Measurements from ENCODE around the gene ZNF79. TPM values are rescaled to one million over a fixed set of nuclear protein-coding genes. Genes with fewer than 3 reads are reported as not detected.
"Not testable (repeated sequence)": the region's sequence is repeated elsewhere in the genome, so short reads cannot be mapped to it uniquely, and the experiment has no call there.

Gene ZNF79
- total RNA-seq, 2 experiments from 2014 or later: 11.3 to 12.1 TPM

- DNase-seq (no peak), ATAC-seq (no peak)
- Mint-ChIP-seq H3K4me1 (ENCODE audit: low read depth) (no peaks in the 10 kb centered on the region), H3K27me3 (ENCODE audit: low read depth) (no peaks in the 10 kb centered on the region), H3K9me3 (ENCODE audit: insufficient read depth) (no peaks in the 10 kb centered on the region), H3K27ac (no peak overlapping the region), H3K36me3 (ENCODE audit: low read depth) (peaks cover 33% of the 10 kb centered on the region), H3K4me3 (no peak overlapping the region)
- ChIA-PET CTCF (interaction anchor here (1.3 kb wide), 1 partner anchor 9 kb away, joined by 3 read pairs; no protein-coding TSS in a partner anchor), POLR2A (no interaction called here)
These were observed 39.7 kb downstream of the ZNF79 start for GRCh38 chr9:127463911-127464310.

GRCh38 chr9:127466407-127466917, 42.3 kb downstream of the ZNF79 start:
- H3K4me1 Mint-ChIP-seq (ENCODE audit: low read depth); DNase-seq; CTCF ChIA-PET; H3K9me3 Mint-ChIP-seq (ENCODE audit: insufficient read depth); H3K4me3 Mint-ChIP-seq; ATAC-seq; H3K27me3 Mint-ChIP-seq (ENCODE audit: low read depth); H3K27ac Mint-ChIP-seq: not testable (repeated sequence)
- H3K36me3 Mint-ChIP-seq (ENCODE audit: low read depth): peaks cover 36% of the 10 kb centered on the region
- POLR2A ChIA-PET: interaction anchor here (0.6 to 1.3 kb wide), 2 partner anchors 15 to 760 kb away, joined by 3 read pairs; partner anchors contain the start of gene LRSAM1

GRCh38 chr9:127467621-127468020, 43.4 kb downstream of the ZNF79 start:
- DNase-seq: no peak
- H3K4me1 Mint-ChIP-seq (ENCODE audit: low read depth): no peaks in the 10 kb centered on the region
- H3K27me3 Mint-ChIP-seq (ENCODE audit: low read depth): no peaks in the 10 kb centered on the region
- no peaks in the 10 kb centered on the region for H3K9me3 Mint-ChIP-seq (ENCODE audit: insufficient read depth)
- peaks cover 26% of the 10 kb centered on the region for H3K36me3 Mint-ChIP-seq (ENCODE audit: low read depth)
- ChIA-PET POLR2A (interaction anchor here (1.5 kb wide), 1 partner anchor 16 kb away, joined by 7 read pairs; the partner anchor contains the start of genes LRSAM1 and RPL12), CTCF (interaction anchor here (1.1 kb wide), 1 partner anchor 17 kb away, joined by 3 read pairs; the partner anchor contains the start of genes LRSAM1 and RPL12)
- no peak overlapping the region for H3K4me3 Mint-ChIP-seq
- H3K27ac Mint-ChIP-seq: no peak overlapping the region
- no peak for ATAC-seq

DNA sequence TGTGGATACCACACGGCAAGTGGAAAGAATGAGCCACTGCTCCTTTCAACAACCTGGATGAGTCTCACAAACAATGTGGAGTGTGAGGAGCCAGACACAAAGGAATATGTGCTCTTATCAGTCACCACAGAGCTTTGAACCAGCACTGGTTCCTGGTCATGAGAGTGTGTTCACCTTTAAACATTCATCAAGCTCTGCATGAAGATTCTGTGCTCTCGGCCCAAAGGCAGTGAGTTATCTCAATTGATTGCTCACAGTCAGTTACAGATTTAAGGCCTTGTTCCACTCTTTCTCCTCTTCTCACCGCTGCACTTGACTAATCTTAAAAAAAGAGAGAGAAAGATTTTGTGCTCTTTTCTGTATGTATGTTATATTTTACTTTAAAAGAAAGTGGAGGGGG, 46.5 kb downstream of the ZNF79 start:
- CTCF ChIA-PET: no interaction called here
- H3K36me3 Mint-ChIP-seq (ENCODE audit: low read depth): peaks cover 17% of the 10 kb centered on the region
- ATAC-seq (no peak), DNase-seq (no peak)
- no peaks in the 10 kb centered on the region for H3K27me3 Mint-ChIP-seq (ENCODE audit: low read depth)
- H3K27ac Mint-ChIP-seq: no peak overlapping the region
- no peaks in the 10 kb centered on the region for H3K4me1 Mint-ChIP-seq (ENCODE audit: low read depth)
- no peaks in the 10 kb centered on the region for H3K9me3 Mint-ChIP-seq (ENCODE audit: insufficient read depth)
- H3K4me3 Mint-ChIP-seq: no peak overlapping the region
- POLR2A ChIA-PET: interaction anchor here (0.6 to 0.8 kb wide), 2 partner anchors 19 to 215 kb away, joined by 3 read pairs; partner anchors contain the start of genes LRSAM1 and RPL12

GRCh38 chr9:127473501-127473900, 49.3 kb downstream of the ZNF79 start:
- H3K9me3 Mint-ChIP-seq (ENCODE audit: insufficient read depth): no peaks in the 10 kb centered on the region
- DNase-seq: no peak
- CTCF ChIA-PET: interaction anchor here (1.2 kb wide), 1 partner anchor 448 kb away, joined by 3 read pairs; no protein-coding TSS in a partner anchor
- peaks cover 11% of the 10 kb centered on the region for H3K36me3 Mint-ChIP-seq (ENCODE audit: low read depth)
- no peak for ATAC-seq
- POLR2A ChIA-PET: no interaction called here
- no peak overlapping the region for H3K4me3 Mint-ChIP-seq
- H3K4me1 Mint-ChIP-seq (ENCODE audit: low read depth): no peaks in the 10 kb centered on the region
- H3K27me3 Mint-ChIP-seq (ENCODE audit: low read depth): no peaks in the 10 kb centered on the region
- no peak overlapping the region for H3K27ac Mint-ChIP-seq

GRCh38 chr9:127473932-127474331, 49.8 kb downstream of the ZNF79 start:
- ATAC-seq (no peak), DNase-seq (no peak)
- ChIA-PET POLR2A (interaction anchor here (1.4 kb wide), 1 partner anchor 22 kb away, joined by 3 read pairs; the partner anchor contains the start of gene LRSAM1), CTCF (interaction anchor here (1.2 kb wide), 1 partner anchor 447 kb away, joined by 3 read pairs; no protein-coding TSS in a partner anchor)
- no peaks in the 10 kb centered on the region for H3K4me1 Mint-ChIP-seq (ENCODE audit: low read depth)
- no peaks in the 10 kb centered on the region for H3K27me3 Mint-ChIP-seq (ENCODE audit: low read depth)
- no peaks in the 10 kb centered on the region for H3K9me3 Mint-ChIP-seq (ENCODE audit: insufficient read depth)
- H3K4me3 Mint-ChIP-seq: no peak overlapping the region
- H3K27ac Mint-ChIP-seq: no peak overlapping the region
- peaks cover 11% of the 10 kb centered on the region for H3K36me3 Mint-ChIP-seq (ENCODE audit: low read depth)

GRCh38 chr9:127474592-127474991, 50.4 kb downstream of the ZNF79 start:
- H3K9me3 Mint-ChIP-seq (ENCODE audit: insufficient read depth): no peaks in the 10 kb centered on the region
- ChIA-PET POLR2A (interaction anchor here (1.4 kb wide), 1 partner anchor 23 kb away, joined by 3 read pairs; the partner anchor contains the start of gene LRSAM1), CTCF (interaction anchor here (1.2 kb wide), 1 partner anchor 447 kb away, joined by 3 read pairs; no protein-coding TSS in a partner anchor)
- no peaks in the 10 kb centered on the region for H3K4me1 Mint-ChIP-seq (ENCODE audit: low read depth)
- H3K27ac Mint-ChIP-seq: no peak overlapping the region
- DNase-seq (no peak), ATAC-seq (no peak)
- peaks cover 9% of the 10 kb centered on the region for H3K36me3 Mint-ChIP-seq (ENCODE audit: low read depth)
- H3K4me3 Mint-ChIP-seq: no peak overlapping the region
- no peaks in the 10 kb centered on the region for H3K27me3 Mint-ChIP-seq (ENCODE audit: low read depth)

DNA sequence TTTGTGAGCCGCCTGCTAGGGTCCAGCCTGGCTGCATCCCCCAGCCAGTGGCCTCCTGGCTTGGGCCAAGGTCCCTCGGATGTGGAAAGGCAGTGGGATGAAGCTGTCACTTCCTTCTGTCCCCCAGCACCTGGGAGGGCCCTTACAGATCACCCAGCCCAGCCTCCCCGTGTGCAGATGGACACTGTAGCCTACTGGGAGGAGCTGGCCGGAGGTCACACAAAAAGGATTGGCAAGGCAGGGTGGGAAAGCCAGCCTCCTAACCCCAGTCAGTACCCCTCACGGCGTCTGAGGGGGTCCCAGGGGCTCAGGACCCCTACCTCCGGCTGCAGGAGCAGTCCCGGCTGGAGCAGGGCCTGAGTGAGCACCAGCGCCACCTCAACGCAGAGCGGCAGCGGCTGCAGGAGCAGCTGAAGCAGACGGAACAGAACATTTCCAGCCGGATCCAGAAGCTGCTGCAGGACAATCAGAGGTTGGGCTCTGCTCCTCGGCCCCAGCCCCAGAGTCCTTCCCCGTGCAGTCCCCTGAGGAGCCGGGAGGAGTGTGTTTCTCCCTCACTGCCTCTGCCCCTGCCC, 55.4 kb downstream of the ZNF79 start:
- Mint-ChIP-seq H3K4me3 (no peak overlapping the region), H3K27ac (no peak overlapping the region), H3K27me3 (ENCODE audit: low read depth) (no peaks in the 10 kb centered on the region), H3K36me3 (ENCODE audit: low read depth) (peaks cover 14% of the 10 kb centered on the region), H3K9me3 (ENCODE audit: insufficient read depth) (no peaks in the 10 kb centered on the region), H3K4me1 (ENCODE audit: low read depth) (no peaks in the 10 kb centered on the region)
- ChIA-PET CTCF (no interaction called here), POLR2A (no interaction called here)
- no peak for ATAC-seq
- no peak for DNase-seq

GRCh38 chr9:127482662-127483061, 58.5 kb downstream of the ZNF79 start:
- Mint-ChIP-seq H3K27ac (no peak overlapping the region), H3K9me3 (ENCODE audit: insufficient read depth) (no peaks in the 10 kb centered on the region)
- ATAC-seq: no peak

DNA sequence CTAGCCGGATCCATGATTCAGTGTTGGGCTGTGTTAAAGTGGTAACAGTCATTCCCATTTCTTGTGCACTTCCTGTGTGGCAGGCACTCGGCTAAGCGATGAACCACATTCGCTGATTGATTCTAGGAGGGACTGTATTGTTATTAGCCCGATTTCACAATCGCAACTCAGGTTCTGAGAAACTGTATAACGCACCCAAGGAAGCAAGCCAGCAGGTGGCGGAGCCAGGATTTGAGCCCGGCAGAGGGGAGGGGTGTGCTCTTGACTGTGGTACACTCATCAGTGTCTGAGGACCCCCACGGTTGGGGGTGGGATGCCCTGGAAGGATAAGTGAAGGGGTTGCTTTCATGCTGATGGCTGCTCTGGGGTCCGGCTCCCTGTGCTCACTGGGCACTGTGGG, 61.8 kb downstream of the ZNF79 start:
- no peak for DNase-seq
- Mint-ChIP-seq H3K36me3 (ENCODE audit: low read depth) (peaks cover 10% of the 10 kb centered on the region), H3K9me3 (ENCODE audit: insufficient read depth) (no peaks in the 10 kb centered on the region), H3K27ac (no peak overlapping the region), H3K4me1 (ENCODE audit: low read depth) (no peaks in the 10 kb centered on the region), H3K27me3 (ENCODE audit: low read depth) (no peaks in the 10 kb centered on the region), H3K4me3 (no peak overlapping the region)
- no peak for ATAC-seq
- ChIA-PET POLR2A (no interaction called here), CTCF (interaction anchor here (1.2 kb wide), 1 partner anchor 89 kb away, joined by 3 read pairs; no protein-coding TSS in a partner anchor)

More at GRCh38 chr9:127482662-127483061, 58.5 kb downstream of the ZNF79 start:
- Mint-ChIP-seq H3K27me3 (ENCODE audit: low read depth) (no peaks in the 10 kb centered on the region), H3K4me1 (ENCODE audit: low read depth) (no peaks in the 10 kb centered on the region), H3K4me3 (no peak overlapping the region), H3K36me3 (ENCODE audit: low read depth) (peaks cover 17% of the 10 kb centered on the region)
- no peak for DNase-seq
- POLR2A ChIA-PET: no interaction called here
- CTCF ChIA-PET: no interaction called here

GRCh38 chr9:127488946-127489345, 64.8 kb downstream of the ZNF79 start:
- Mint-ChIP-seq H3K36me3 (ENCODE audit: low read depth) (peaks cover 4% of the 10 kb centered on the region), H3K4me1 (ENCODE audit: low read depth) (no peaks in the 10 kb centered on the region), H3K9me3 (ENCODE audit: insufficient read depth) (no peaks in the 10 kb centered on the region), H3K27me3 (ENCODE audit: low read depth) (no peaks in the 10 kb centered on the region), H3K27ac (no peak overlapping the region), H3K4me3 (no peak overlapping the region)
- no peak for DNase-seq
- CTCF ChIA-PET: no interaction called here
- no peak for ATAC-seq
- POLR2A ChIA-PET: no interaction called here

DNA sequence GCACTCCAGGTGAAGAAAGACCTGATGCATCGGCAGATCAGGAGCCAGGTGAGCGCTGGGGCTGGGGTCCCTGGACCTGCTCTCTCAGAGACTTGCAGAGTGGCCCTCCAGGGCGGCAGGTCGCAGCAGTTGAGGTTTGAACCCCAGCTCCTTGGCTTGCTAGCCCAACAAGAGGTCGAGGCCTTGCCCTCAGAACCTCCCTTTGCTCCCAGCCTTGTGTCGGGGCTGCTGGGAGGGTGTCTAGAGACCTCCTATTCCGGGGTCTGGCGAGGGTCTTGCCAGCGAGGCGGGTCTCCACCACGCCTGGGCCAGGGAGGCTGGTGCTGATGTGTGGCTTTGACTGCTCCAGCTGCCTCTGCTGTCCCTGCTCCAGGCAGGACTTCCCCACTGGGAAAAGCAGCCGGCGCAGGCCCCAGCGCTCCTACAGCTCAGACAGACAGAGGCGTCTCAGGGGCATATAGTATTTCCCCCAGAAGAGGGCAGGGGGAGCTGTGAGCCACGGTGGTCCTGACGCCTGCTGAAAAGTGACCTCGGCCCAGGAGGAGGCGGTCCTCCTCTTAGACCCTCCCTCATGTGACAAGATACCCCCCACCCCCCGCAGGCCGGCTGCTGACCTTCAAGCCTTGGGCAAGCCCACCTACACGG, 65.4 kb downstream of the ZNF79 start:
- no peak overlapping the region for H3K27ac Mint-ChIP-seq
- DNase-seq (no peak), ATAC-seq (no peak)
- H3K4me3 Mint-ChIP-seq: no peak overlapping the region
- H3K9me3 Mint-ChIP-seq (ENCODE audit: insufficient read depth): no peaks in the 10 kb centered on the region
- ChIA-PET POLR2A (no interaction called here), CTCF (no interaction called here)
- peaks cover 4% of the 10 kb centered on the region for H3K36me3 Mint-ChIP-seq (ENCODE audit: low read depth)
- H3K27me3 Mint-ChIP-seq (ENCODE audit: low read depth): no peaks in the 10 kb centered on the region
- no peaks in the 10 kb centered on the region for H3K4me1 Mint-ChIP-seq (ENCODE audit: low read depth)

Measured in activated CD8-positive, alpha-beta T cell treated with anti-CD3 and anti-CD28 coated beads, Interleukin-2, amount 10 ng/mL, durations not matched to agents 7 days and 5 days (primary cell).